ENCODE results near the gene JUNB. TPM values are rescaled to one million over a fixed set of nuclear protein-coding genes. Genes with fewer than 3 reads are reported as not detected.

The JUNB gene
- total RNA-seq, 1 experiment from 2014 or later, result 16.4 TPM

DNA sequence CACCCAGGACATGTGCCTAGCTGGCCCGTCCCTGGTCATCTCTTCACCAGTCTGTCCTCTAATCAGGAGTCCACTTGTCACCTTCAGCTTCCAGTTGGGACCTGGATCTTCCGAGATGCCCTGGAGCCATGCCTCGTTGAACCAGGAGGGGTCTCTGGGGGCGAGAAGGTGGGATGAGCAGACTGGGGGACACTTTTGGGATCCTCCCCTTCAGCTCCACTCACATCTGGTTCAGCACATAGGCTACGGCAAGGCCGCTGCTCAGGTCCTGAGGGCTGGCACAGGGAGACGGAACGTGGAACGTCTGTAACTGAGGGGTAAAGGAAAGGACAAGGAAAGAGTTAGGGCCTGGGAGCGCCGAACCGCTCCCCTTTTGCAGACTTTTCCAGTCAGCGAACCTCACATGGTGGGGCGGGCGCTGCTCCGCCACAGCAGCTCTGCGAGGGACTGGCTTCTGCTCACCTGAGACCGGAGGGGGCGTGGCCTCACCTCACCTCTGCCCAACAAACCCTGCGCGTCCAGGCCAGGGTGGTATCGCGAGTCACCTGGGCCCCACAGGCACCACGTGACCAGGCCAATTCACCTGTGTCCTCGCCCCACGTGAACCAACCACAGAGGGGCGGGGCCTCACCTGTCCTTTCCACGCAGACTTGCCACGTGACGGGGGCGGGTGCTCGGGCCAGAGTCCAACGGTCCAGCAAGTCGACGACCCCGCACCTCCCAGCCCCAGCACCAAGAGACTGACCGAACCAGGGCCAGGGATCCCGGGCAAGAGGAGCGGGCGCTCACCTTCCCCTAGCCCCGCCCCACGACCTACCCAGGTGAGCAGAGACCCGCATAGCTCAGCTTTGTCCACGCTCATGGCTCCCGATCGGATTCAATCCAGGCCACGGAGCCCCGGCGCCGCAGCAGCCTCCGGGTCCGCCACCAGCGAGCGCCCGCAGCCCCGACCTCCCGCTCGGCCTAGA is 16.4 kb upstream of the JUNB start, which contains the start of gene HOOK2:
Gene HOOK2, minus strand, starts transcription at position 965 of the 968 bp plus-strand sequence. Its CDS starts 103 bp downstream, at position 862.
- Histone ChIP-seq H3K36me3 (ENCODE audit: control insufficient read depth, insufficient read depth, low read length) (no peaks in the 10 kb centered on the region; the same call in 1 of the 2 replicates), H3K4me1 (peaks cover 14% of the 10 kb centered on the region), H3K9me3 (no peaks in the 10 kb centered on the region), H3K27me3 (replicated peaks; ENCODE audit: control insufficient read depth, insufficient read depth, low read length) (no peaks in the 10 kb centered on the region), H3K4me3 (ENCODE audit: low read depth, low read length) (peak within 1 kb of the TSS; percentile 54)
- intact Hi-C loops (cut with micrococcal nuclease; ENCODE audit: unreplicated experiment), result loop anchor here (1.0 to 5.0 kb wide), 2 partner anchors 41 to 53 kb away; partner anchors contain the start of genes TNPO2 and TRIR
- no peaks in the 10 kb centered on the region for H3K9me3 Mint-ChIP-seq (ENCODE audit: unreplicated experiment)
- H3K4me1 Mint-ChIP-seq (ENCODE audit: low read depth, unreplicated experiment), result peaks cover 19% of the 10 kb centered on the region
- peak within 1 kb of the TSS; percentile 78 for H3K4me3 Mint-ChIP-seq (ENCODE audit: unreplicated experiment)
- ChIA-PET CTCF (interaction anchor here (0.8 to 1.4 kb wide), 6 partner anchors 12 to 190 kb away, joined by 3 to 8 read pairs (median 4); no protein-coding TSS in a partner anchor), POLR2A (interaction anchor here (0.5 to 1.4 kb wide), 4 partner anchors 14 to 53 kb away, joined by 3 to 12 read pairs (median 4); partner anchors contain the start of gene JUNB)
- TF ChIP-seq, protein P1, sequence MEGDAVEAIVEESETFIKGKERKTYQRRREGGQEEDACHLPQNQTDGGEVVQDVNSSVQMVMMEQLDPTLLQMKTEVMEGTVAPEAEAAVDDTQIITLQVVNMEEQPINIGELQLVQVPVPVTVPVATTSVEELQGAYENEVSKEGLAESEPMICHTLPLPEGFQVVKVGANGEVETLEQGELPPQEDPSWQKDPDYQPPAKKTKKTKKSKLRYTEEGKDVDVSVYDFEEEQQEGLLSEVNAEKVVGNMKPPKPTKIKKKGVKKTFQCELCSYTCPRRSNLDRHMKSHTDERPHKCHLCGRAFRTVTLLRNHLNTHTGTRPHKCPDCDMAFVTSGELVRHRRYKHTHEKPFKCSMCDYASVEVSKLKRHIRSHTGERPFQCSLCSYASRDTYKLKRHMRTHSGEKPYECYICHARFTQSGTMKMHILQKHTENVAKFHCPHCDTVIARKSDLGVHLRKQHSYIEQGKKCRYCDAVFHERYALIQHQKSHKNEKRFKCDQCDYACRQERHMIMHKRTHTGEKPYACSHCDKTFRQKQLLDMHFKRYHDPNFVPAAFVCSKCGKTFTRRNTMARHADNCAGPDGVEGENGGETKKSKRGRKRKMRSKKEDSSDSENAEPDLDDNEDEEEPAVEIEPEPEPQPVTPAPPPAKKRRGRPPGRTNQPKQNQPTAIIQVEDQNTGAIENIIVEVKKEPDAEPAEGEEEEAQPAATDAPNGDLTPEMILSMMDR (IDR thresholded peaks at IDR 0.05; ENCODE audit: insufficient read depth in 1 of 2, low read depth in 1 of 2, low read length in 1 of 2, severe bottlenecking in 1 of 2, unreplicated experiment in 1 of 2), result no peak
- DNase-seq, result peak; percentile 97 to 99
- no peaks in the 10 kb centered on the region for H3K27me3 Mint-ChIP-seq (ENCODE audit: insufficient read depth, unreplicated experiment)
- H3K27ac Mint-ChIP-seq (ENCODE audit: unreplicated experiment), result peak within 1 kb of the TSS; percentile 91
- no TSS peak for BruUV-seq (replicated peaks)
- H3K36me3 Mint-ChIP-seq (ENCODE audit: insufficient read depth, unreplicated experiment), result peaks cover 33% of the 10 kb centered on the region

DNA sequence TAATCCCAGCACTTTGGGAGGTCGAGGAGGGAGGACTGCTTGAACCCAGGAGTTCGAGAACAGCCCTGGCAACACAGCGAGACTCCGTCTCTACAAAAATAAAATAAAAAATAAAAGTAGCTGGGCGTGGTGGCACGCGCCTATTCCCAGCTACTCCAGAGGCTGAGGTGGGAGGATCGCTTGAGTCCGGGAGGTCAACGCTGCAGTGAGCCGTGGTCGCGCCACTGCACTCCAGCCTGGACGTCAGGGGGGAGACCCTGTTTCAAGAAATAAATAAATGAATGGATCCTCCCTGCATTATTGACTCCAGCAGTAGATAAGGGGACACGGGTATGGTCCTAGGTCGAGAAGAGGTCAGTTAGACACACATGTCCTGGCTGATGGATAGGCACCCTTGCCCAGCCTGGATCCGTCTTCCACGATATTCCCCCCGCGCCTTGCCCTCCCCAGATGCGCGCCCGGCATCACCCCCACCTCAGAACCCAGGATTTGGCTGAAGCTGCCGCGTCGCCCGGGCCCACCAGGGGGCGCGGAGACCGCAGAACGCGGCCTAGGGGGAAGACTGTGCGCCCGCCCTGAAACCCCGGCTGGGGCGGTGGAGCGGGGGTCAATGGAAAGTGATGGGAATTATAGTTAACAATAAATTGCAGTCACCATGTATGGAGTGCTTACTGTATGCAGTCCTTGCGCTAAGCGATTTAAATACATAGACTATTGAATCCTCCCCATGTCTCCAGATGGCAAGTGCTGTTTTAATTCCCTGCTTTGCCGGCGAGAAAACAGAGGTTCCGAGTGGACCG is 13.9 kb upstream of the JUNB start:
- no peaks in the 10 kb centered on the region for H3K9me3 ChIP-seq
- BruUV-seq (replicated peaks), result no TSS peak
- intact Hi-C loops (cut with micrococcal nuclease; ENCODE audit: unreplicated experiment), result loop anchor here (1.0 to 5.0 kb wide), 3 partner anchors 15 to 55 kb away; partner anchors contain the start of gene TNPO2
- Mint-ChIP-seq H3K4me3 (ENCODE audit: unreplicated experiment) (peak overlapping the region; percentile 85), H3K27ac (ENCODE audit: unreplicated experiment) (no peak overlapping the region), H3K9me3 (ENCODE audit: unreplicated experiment) (no peaks in the 10 kb centered on the region), H3K4me1 (ENCODE audit: low read depth, unreplicated experiment) (peaks cover 19% of the 10 kb centered on the region), H3K27me3 (ENCODE audit: insufficient read depth, unreplicated experiment) (no peaks in the 10 kb centered on the region), H3K36me3 (ENCODE audit: insufficient read depth, unreplicated experiment) (peaks cover 19% of the 10 kb centered on the region)
- TF ChIP-seq, protein P1 (IDR thresholded peaks at IDR 0.05; ENCODE audit: insufficient read depth in 1 of 2, low read depth in 1 of 2, low read length in 1 of 2, severe bottlenecking in 1 of 2, unreplicated experiment in 1 of 2), result peak; percentile 85 to 97
- DNase-seq, result peak; percentile 73 to 88
- peak overlapping the region; percentile 53 for H3K4me3 ChIP-seq (ENCODE audit: low read depth, low read length)
- no peaks in the 10 kb centered on the region for H3K36me3 ChIP-seq (ENCODE audit: control insufficient read depth, insufficient read depth, low read length)
- no peaks in the 10 kb centered on the region for H3K27me3 ChIP-seq (replicated peaks; ENCODE audit: control insufficient read depth, insufficient read depth, low read length)
- POLR2A ChIA-PET, result interaction anchor here (0.6 to 2.5 kb wide), 3 partner anchors 12 to 93 kb away, joined by 3 to 36 read pairs (median 7); partner anchors contain the start of gene JUNB
- CTCF ChIA-PET, result interaction anchor here (0.6 to 2.8 kb wide), 6 partner anchors 12 to 71 kb away, joined by 3 to 38 read pairs (median 6); partner anchors contain the start of gene JUNB
- peaks cover 20% of the 10 kb centered on the region for H3K4me1 ChIP-seq
